ENCODE data around the gene MAGI2. TPM values are rescaled to one million over a fixed set of nuclear protein-coding genes. Genes with fewer than 3 reads are reported as not detected.

Gene MAGI2
- total RNA-seq, 1 experiment from 2014 or later: 0.34 TPM

DNA sequence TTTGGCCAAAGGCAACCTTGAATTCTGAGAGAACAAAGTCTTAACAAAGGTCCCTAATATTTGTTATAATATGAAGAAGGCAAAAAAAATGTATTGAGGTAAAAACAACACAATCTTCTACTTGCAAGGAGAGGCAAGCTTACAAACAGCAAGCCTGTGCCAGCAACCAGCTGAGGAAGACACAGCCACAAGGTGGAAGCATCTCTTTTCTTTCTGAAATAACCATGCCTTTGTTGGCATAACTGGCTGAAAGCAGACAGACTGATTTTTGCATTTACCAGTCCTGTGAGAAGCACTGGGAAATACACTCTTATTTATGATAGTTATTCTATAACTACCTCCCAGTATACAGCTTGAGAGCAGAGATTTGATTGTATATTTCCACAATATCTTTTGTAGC, 1362.9 kb downstream of the MAGI2 start:
- DNase-seq (ENCODE audit: low read depth): no peak

DNA sequence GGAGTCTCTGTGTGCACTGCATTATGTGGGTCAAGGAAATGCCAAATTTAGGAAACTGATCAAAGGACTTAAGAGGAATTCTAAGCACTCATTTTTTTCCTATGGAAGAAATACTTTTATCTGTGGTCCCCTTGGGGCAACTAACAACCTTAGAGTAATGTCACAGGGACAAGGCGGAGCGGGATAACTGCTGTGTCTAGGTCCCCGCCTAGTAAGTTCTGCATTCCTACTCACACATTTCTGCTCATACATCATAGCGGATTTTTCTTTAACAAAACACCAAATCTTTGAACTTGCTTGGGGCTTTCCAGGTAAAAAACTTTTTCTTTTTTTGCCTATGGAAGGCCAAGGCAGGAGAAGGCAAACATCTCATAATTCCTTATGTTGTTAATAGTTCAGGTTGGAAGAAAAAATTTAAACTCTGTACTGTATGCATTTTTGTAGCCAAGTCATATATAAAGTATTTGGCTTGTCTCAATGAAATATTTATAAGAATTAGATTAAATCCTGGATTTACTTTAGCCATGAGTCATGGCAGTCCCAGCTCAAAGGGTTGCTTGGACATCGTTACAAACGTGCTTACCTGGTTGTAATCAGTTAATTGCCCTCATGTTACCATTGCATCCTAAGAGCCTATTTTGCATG, 1369.9 kb downstream of the MAGI2 start:
- DNase-seq (ENCODE audit: low read depth): no peak

DNA sequence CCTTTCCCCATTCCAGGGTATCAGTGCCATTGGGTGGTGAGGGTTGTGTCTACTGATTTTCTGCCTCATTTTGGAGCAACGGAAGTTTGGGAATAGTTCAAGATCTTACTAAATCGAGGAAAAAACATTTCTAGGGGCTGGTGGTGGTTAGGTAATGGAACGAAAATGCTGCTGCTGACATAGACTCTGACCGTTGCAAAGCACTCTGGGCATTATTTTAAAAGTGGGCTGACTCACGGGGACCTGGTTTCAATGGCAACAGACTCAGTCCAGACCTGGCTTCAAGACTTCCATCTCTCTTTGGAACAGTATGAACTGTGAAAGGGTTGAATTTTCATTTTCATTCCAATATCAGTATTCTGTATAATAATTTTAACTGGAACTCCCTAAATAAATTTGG, 1370.9 kb downstream of the MAGI2 start:
- no peak for DNase-seq (ENCODE audit: low read depth)

DNA sequence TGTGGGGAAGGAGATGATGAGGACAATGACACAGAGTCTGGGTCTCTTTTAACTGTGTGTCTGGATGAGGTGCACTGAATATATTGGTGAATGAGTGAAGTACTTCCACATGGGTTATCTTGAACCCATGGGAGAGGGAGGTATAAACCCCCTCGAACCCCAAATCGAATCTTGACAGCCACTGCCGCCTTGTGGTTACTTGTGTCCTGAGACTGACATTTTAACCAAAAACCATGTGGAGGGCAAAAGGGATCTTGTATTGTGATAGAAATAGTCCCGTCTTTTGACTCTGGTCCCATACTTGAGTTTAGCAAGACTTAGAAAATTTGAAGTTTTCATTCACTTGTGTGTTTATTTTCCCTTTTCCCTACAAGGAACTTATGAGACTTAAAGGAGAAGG, 1371.6 kb downstream of the MAGI2 start:
- no peak for DNase-seq (ENCODE audit: low read depth)

DNA sequence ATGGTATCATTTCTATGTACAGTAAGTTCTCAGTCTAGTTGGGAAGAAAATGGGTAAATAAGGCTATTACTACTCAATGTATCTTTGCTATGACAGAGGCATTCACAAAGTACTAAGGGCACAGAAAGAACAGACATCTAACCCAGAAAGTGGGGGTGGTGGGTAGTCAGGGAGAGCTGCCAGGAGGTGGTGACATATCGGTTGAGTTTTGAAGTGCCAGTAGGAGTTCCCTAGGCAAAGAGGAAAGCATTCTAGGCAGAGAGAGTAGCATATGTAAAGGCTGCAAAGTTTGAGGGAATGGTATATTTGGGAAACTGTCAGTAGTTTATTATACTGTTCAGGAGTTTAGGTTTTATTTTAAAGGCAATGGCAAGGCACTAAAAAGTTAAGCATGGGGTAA, 1372.1 kb downstream of the MAGI2 start:
- no peak for DNase-seq (ENCODE audit: low read depth)

- DNase-seq (ENCODE audit: low read depth): no peak
Measured at GRCh38 chr7:78080811-78081210, 1372.7 kb downstream of the MAGI2 start.

- no peak for DNase-seq (ENCODE audit: low read depth)
Measured at GRCh38 chr7:78080241-78080640, 1373.2 kb downstream of the MAGI2 start.

- DNase-seq (ENCODE audit: low read depth): no peak
Measured at GRCh38 chr7:78074713-78075112, 1378.8 kb downstream of the MAGI2 start.

GRCh38 chr7:78073609-78074382, 1379.7 kb downstream of the MAGI2 start:
- DNase-seq (ENCODE audit: low read depth): no peak

DNA sequence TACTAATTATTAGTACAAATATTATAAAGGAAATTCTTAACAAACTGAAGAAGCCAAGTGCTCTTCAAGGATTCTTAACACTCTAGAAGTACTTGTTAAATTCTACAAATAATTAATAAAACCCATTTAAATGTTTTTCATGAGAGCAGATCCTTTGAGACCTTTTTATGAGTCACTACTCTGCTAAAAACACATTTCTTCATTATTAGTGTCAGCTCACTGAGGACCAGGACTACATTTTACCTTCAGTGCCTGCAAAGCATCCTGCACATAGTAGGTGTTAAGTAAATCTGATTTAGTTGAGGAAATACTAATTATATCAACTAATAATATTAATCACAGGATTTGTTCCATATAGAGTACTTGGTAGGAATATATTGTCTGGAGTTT, 1381.3 kb downstream of the MAGI2 start:
- no peak for DNase-seq (ENCODE audit: low read depth)

GRCh38 chr7:78071491-78072200, 1381.8 kb downstream of the MAGI2 start:
- no peak for DNase-seq (ENCODE audit: low read depth)

DNA sequence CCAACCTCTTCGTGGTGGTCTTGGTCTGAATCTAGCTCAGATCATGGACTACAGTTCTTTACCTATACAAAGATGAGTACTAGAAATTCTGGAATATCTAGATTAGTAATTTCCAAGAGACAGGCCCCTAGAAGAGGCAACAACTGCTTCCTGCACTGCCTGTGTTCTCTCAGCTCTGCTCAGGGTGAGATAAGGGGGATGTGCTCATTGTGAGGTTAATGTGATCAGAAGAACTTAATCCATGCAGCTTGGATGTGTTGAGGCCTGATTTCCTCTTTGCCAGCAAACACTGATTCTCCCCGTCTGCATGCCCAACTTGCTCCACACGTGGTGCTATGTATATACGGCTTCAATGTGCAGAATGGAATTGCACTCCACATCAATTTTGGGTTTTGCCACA, 1386.9 kb downstream of the MAGI2 start:
- DNase-seq (ENCODE audit: low read depth): no peak

DNA sequence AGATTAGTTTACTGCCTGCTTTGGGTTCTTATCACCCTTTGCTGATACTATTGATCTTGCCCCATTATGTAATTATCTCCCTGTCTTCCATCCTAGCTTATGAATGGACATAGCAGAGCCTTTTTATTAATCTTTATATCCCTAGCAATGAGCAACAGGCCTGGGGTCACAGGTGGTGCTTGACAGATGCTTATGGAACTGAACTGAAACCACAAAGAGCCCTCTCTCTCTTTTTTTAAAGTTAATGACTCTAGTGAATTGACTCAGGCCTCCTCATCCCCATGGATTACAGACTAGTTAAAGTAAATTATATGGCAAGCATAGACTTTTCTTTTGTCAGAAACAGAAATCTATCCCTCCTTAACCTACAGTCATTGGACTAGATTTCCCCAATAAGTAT, 1389.7 kb downstream of the MAGI2 start:
- DNase-seq (ENCODE audit: low read depth): no peak

- no peak for DNase-seq (ENCODE audit: low read depth)
Measured at GRCh38 chr7:78062214-78062613, 1391.3 kb downstream of the MAGI2 start.

GRCh38 chr7:78057571-78057970, 1395.9 kb downstream of the MAGI2 start:
- no peak for DNase-seq (ENCODE audit: low read depth)

GRCh38 chr7:78055599-78055998, 1397.9 kb downstream of the MAGI2 start:
- no peak for DNase-seq (ENCODE audit: low read depth)

GRCh38 chr7:78055001-78055573, 1398.4 kb downstream of the MAGI2 start:
- DNase-seq (ENCODE audit: low read depth): no peak

DNA sequence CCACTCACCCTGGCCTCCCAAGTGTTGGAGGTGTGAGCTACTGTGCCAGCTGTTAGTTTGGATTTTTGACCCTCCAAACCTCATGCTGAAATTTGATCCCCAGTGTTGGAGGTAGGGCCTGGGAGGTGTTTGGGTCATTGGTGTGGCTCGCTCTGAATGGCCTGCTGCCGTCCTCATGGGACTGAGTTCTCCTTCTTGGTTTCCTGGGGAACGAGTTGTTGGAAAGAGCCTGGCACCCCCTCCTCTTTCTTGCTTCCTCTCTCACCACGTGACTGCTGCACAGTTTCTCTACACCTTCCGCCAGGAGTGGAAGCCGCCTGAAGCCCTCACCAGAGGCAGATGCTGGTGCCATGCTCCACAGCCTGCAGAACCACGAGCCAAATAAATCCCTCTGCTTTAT, 1401.4 kb downstream of the MAGI2 start:
- DNase-seq (ENCODE audit: low read depth): no peak

DNA sequence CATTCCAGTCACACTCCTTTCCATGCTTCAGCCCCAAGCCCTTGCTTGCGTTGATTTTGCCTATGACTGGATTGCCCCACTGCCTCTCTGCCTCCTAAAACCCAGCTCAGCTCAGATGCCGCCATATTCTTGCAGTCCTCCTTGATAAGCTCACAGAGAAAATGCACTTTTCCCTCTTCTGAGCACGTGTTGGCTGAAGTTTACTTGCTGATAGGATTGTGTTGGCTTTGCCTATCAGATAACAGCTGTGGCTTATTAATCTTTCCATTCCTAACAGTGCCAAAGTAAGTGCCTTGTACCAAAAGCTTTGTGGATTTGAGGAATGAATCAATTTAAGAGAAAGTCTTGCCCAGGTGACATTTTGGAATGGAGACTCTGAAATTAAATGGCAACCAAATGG, 1405.7 kb downstream of the MAGI2 start:
- no peak for DNase-seq (ENCODE audit: low read depth)

GRCh38 chr7:78043159-78043558, 1410.3 kb downstream of the MAGI2 start:
- no peak for DNase-seq (ENCODE audit: low read depth)

DNA sequence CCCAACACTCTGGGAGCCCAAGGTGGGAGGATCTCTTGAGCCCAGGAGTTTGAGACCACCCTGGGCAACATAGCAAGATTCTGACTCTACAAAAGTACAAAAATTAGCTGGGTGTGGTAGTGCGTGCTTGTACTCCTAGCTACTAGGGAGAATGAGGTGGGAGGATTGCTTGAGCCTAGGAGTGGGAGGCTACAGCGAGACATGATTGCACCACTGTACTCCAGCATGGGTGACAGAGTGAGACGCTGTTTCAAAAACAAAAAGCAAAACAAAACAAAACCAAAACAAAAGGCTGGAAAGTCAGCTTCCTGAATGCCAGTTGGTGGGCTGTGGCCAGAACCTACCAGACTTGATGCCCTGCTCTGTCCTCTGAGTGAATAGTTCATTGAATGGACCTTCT, 1412.0 kb downstream of the MAGI2 start:
- DNase-seq (ENCODE audit: low read depth): no peak

Measured in Daoy (cell line).